ENCODE results near the gene ZNF408. TPM values are rescaled to one million over a fixed set of nuclear protein-coding genes. Genes with fewer than 3 reads are reported as not detected.

ZNF408 gene
- polyA plus RNA-seq (9.1 and 15.5 TPM in 2 replicates), polyA minus RNA-seq (12.6 and 20.2 TPM in 2 replicates)

- Histone ChIP-seq H3F3A (ENCODE audit: insufficient read depth, low read length, poor library complexity, severe bottlenecking) (no peaks in the 10 kb centered on the region), H3K9me2 (ENCODE audit: insufficient read depth, low read length) (no peaks in the 10 kb centered on the region), H3K27me3 (ENCODE audit: insufficient read depth, low read depth, low read length) (no peaks in the 10 kb centered on the region), H4K20me1 (ENCODE audit: insufficient read depth) (no peaks in the 10 kb centered on the region), H3K4me2 (ENCODE audit: low read length) (peak within 1 kb of the TSS; percentile 67), H3K4me3 (ENCODE audit: low read length) (peak within 1 kb of the TSS; percentile 88), H3K36me3 (ENCODE audit: insufficient read depth, low read length) (no peaks in the 10 kb centered on the region), H2AFZ (ENCODE audit: low read depth, low read length) (peak within 1 kb of the TSS; percentile 86), H3K79me2 (replicated peaks; ENCODE audit: insufficient read depth, low read length) (peaks cover 29% of the 10 kb centered on the region), H3K9ac (ENCODE audit: low read length) (peak within 1 kb of the TSS; percentile 92), H3K27ac (ENCODE audit: low read length) (peak within 1 kb of the TSS; percentile 96), H3K9me3 (ENCODE audit: low read length) (no peaks in the 10 kb centered on the region)
- TF ChIP-seq MXI1 (conservative IDR thresholded peaks at IDR 0.05; ENCODE audit: poor library complexity, severe bottlenecking): peak; percentile 94
- peak; percentile 91 for TF ChIP-seq REST (IDR thresholded peaks at IDR 0.05; ENCODE audit: borderline replicate concordance)
- TF ChIP-seq RAD21 (conservative IDR thresholded peaks at IDR 0.05): no peak
- no peak for TF ChIP-seq CTCF (IDR thresholded peaks at IDR 0.05; ENCODE audit: poor library complexity, severe bottlenecking)
- no peak for TF ChIP-seq EZH2 (IDR thresholded peaks at IDR 0.05; ENCODE audit: borderline replicate concordance, insufficient read depth, low read length, poor library complexity, severe bottlenecking)
- peak; percentile 84 for TF ChIP-seq POLR2AphosphoS5 (IDR thresholded peaks at IDR 0.05)
- no peak for TF ChIP-seq TAF1 (IDR thresholded peaks at IDR 0.05; ENCODE audit: low read depth)
- TF ChIP-seq EP300 (conservative IDR thresholded peaks at IDR 0.05; ENCODE audit: poor library complexity, severe bottlenecking): peak; percentile 60
- no peak for TF ChIP-seq SMC3 (conservative IDR thresholded peaks at IDR 0.05; ENCODE audit: poor library complexity)
These were observed at the start of gene ZNF408, which contains the start of gene ARHGAP1 for GRCh38 chr11:46700241-46701077. Gene ZNF408, plus strand, starts transcription at chr11:46701031. Its CDS starts 17 bp downstream, at chr11:46701048. Gene ARHGAP1, minus strand, starts transcription at chr11:46700619. Its CDS starts 4,512 bp downstream, at chr11:46696107.

DNA sequence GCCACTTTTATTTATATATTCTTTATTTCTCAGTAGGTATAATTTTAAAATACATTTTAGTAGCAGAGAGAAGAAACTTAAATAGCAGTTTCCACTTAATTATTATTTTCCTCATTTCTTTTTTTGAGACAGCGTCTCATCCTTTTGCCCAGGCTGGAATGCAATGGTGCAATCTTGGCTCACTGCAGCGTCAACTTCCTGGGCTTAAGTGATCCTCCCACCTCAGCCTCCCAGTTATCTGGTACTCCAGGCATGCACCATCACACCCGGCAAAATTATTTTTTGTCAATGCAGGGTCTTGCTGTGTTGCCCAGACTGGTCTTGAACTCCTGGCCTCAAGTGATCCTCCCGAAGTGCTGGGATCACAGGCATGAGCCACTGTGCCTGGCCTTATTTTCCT, 45.2 kb upstream of the ZNF408 start:
- no peak overlapping the region for H3K4me2 ChIP-seq (ENCODE audit: low read length)
- H2AFZ ChIP-seq (ENCODE audit: low read depth, low read length): no peak overlapping the region

More for the DNA sequence above, 45.2 kb upstream of the ZNF408 start:
- H3K9ac ChIP-seq (ENCODE audit: low read length): no peak overlapping the region
- no peaks in the 10 kb centered on the region for H3K79me2 ChIP-seq (replicated peaks; ENCODE audit: insufficient read depth, low read length)
- H3K9me2 ChIP-seq (ENCODE audit: insufficient read depth, low read length): no peaks in the 10 kb centered on the region
- no peaks in the 10 kb centered on the region for H3F3A ChIP-seq (ENCODE audit: insufficient read depth, low read length, poor library complexity, severe bottlenecking)
- no peaks in the 10 kb centered on the region for H3K9me3 ChIP-seq (ENCODE audit: low read length)
- H3K27me3 ChIP-seq (ENCODE audit: insufficient read depth, low read depth, low read length): no peaks in the 10 kb centered on the region
- no peaks in the 10 kb centered on the region for H3K36me3 ChIP-seq (ENCODE audit: insufficient read depth, low read length)
- H3K27ac ChIP-seq (ENCODE audit: low read length): no peak overlapping the region
- H4K20me1 ChIP-seq (ENCODE audit: insufficient read depth): no peaks in the 10 kb centered on the region
- TF ChIP-seq SMC3 (conservative IDR thresholded peaks at IDR 0.05; ENCODE audit: poor library complexity): no peak
- TF ChIP-seq TAF1 (IDR thresholded peaks at IDR 0.05; ENCODE audit: low read depth): no peak
- no peak for TF ChIP-seq EZH2 (IDR thresholded peaks at IDR 0.05; ENCODE audit: borderline replicate concordance, insufficient read depth, low read length, poor library complexity, severe bottlenecking)
- TF ChIP-seq POLR2AphosphoS5 (IDR thresholded peaks at IDR 0.05): no peak
- no peak for TF ChIP-seq CTCF (IDR thresholded peaks at IDR 0.05; ENCODE audit: poor library complexity, severe bottlenecking)
- TF ChIP-seq MXI1 (conservative IDR thresholded peaks at IDR 0.05; ENCODE audit: poor library complexity, severe bottlenecking): no peak
- TF ChIP-seq RAD21 (conservative IDR thresholded peaks at IDR 0.05): no peak
- TF ChIP-seq REST (IDR thresholded peaks at IDR 0.05; ENCODE audit: borderline replicate concordance): no peak
- TF ChIP-seq EP300 (conservative IDR thresholded peaks at IDR 0.05; ENCODE audit: poor library complexity, severe bottlenecking): no peak
- H3K4me3 ChIP-seq (ENCODE audit: low read length): no peak overlapping the region
